ENCODE measurements around the gene SLC35G6. TPM values are rescaled to one million over a fixed set of nuclear protein-coding genes. Genes with fewer than 3 reads are reported as not detected.

Gene SLC35G6
- polyA plus RNA-seq, 1 donor (not counting 4 experiments of a cell fraction or from before 2014, with no cell fraction given) = not detected

- Histone ChIP-seq H4K20me1 (ENCODE audit: control insufficient read depth, extremely low read depth, insufficient read depth, low read length) (no peaks in the 10 kb centered on the region), H3K9ac (ENCODE audit: control insufficient read depth, extremely low read depth, insufficient read depth, low read length) (no peak overlapping the region), H3K9me1 (ENCODE audit: control insufficient read depth, extremely low read depth, insufficient read depth, low read length) (no peaks in the 10 kb centered on the region), H3K27me3 (ENCODE audit: control insufficient read depth, extremely low read depth, insufficient read depth, low read length) (no peaks in the 10 kb centered on the region), H3K27ac (ENCODE audit: control insufficient read depth, insufficient read depth, low read length) (no peak overlapping the region), H2AFZ (ENCODE audit: control insufficient read depth, low read length) (no peak overlapping the region), H3K4me3 (ENCODE audit: control insufficient read depth in 2 of 3, extremely low read depth in 1 of 3, insufficient read depth in 2 of 3, low read depth in 1 of 3, low read length in 3 of 3) (no peak overlapping the region), H3K4me2 (ENCODE audit: control insufficient read depth, extremely low read depth, insufficient read depth, low read depth, low read length) (no peak overlapping the region), H3K36me3 (ENCODE audit: control insufficient read depth in 2 of 2, extremely low read depth in 1 of 2, insufficient read depth in 2 of 2, low read length in 2 of 2) (peaks cover 50 to 52% of the 10 kb centered on the region in 2 experiments), H3K4me1 (ENCODE audit: control insufficient read depth, extremely low read depth, insufficient read depth, low read length) (no peaks in the 10 kb centered on the region), H3K79me2 (ENCODE audit: control insufficient read depth, insufficient read depth, low read length) (no peaks in the 10 kb centered on the region), H3K9me3 (ENCODE audit: control insufficient read depth, low read depth, low read length) (no peaks in the 10 kb centered on the region)
- TF ChIP-seq EZH2 (IDR thresholded peaks at IDR 0.05; ENCODE audit: low read length) (no peak), CTCF (optimal IDR thresholded peaks at IDR 0.05 in 1 of 3, IDR thresholded peaks at IDR 0.05 in 1 of 3, conservative IDR thresholded peaks at IDR 0.05 in 1 of 3; ENCODE audit: extremely low read depth in 1 of 3, insufficient read depth in 2 of 3, low read length in 3 of 3) (no peak)
- FAIRE-seq (no peak), DNase-seq (ENCODE audit: low read depth, low spot score) (no peak)
- dilution Hi-C loops (cut with MboI; ENCODE audit: extremely low pct_ligation_motif_present, low sequenced_read_pairs) = no loop called here
Observed at GRCh38 chr17:7512105-7512504, 30.9 kb downstream of the SLC35G6 start.

- Histone ChIP-seq H3K4me3 (ENCODE audit: control insufficient read depth in 2 of 3, extremely low read depth in 1 of 3, insufficient read depth in 2 of 3, low read depth in 1 of 3, low read length in 3 of 3) (no peak overlapping the region), H3K9me1 (ENCODE audit: control insufficient read depth, extremely low read depth, insufficient read depth, low read length) (no peaks in the 10 kb centered on the region), H4K20me1 (ENCODE audit: control insufficient read depth, extremely low read depth, insufficient read depth, low read length) (no peaks in the 10 kb centered on the region), H3K36me3 (ENCODE audit: control insufficient read depth in 2 of 2, extremely low read depth in 1 of 2, insufficient read depth in 2 of 2, low read length in 2 of 2) (peaks cover 47 to 50% of the 10 kb centered on the region in 2 experiments), H3K9me3 (ENCODE audit: control insufficient read depth, low read depth, low read length) (no peaks in the 10 kb centered on the region), H3K27ac (ENCODE audit: control insufficient read depth, insufficient read depth, low read length) (no peak overlapping the region), H3K4me1 (ENCODE audit: control insufficient read depth, extremely low read depth, insufficient read depth, low read length) (no peaks in the 10 kb centered on the region), H3K4me2 (ENCODE audit: control insufficient read depth, extremely low read depth, insufficient read depth, low read depth, low read length) (no peak overlapping the region), H2AFZ (ENCODE audit: control insufficient read depth, low read length) (no peak overlapping the region), H3K27me3 (ENCODE audit: control insufficient read depth, extremely low read depth, insufficient read depth, low read length) (no peaks in the 10 kb centered on the region), H3K9ac (ENCODE audit: control insufficient read depth, extremely low read depth, insufficient read depth, low read length) (no peak overlapping the region), H3K79me2 (ENCODE audit: control insufficient read depth, insufficient read depth, low read length) (no peaks in the 10 kb centered on the region)
- no peak for TF ChIP-seq EZH2 (IDR thresholded peaks at IDR 0.05; ENCODE audit: low read length)
- no peak for TF ChIP-seq CTCF (optimal IDR thresholded peaks at IDR 0.05 in 1 of 3, IDR thresholded peaks at IDR 0.05 in 1 of 3, conservative IDR thresholded peaks at IDR 0.05 in 1 of 3; ENCODE audit: extremely low read depth in 1 of 3, insufficient read depth in 2 of 3, low read length in 3 of 3)
- no peak for DNase-seq (ENCODE audit: low read depth, low spot score)
- FAIRE-seq = no peak
- dilution Hi-C loops (cut with MboI; ENCODE audit: extremely low pct_ligation_motif_present, low sequenced_read_pairs) = no loop called here
Observed at GRCh38 chr17:7512824-7513540, 31.7 kb downstream of the SLC35G6 start.
